K562 (cell line): ENCODE results near the gene RILP. TPM values are rescaled to one million over a fixed set of nuclear protein-coding genes. Genes with fewer than 3 reads are reported as not detected.

Experiments used
- BACH1 ChIP-seq: fragments of 200-800 bp; sonication (Bioruptor generic); IDR thresholded peaks from 2 replicates; pipeline ENCODE4 v1.6.1; 2016; ENCODE audit warnings: missing genetic modification characterization, missing compliant biosample characterization
- BRCA1 ChIP-seq, 2 experiments: fragments of 450-650 bp in 1 of 2; sonication (generic) in 1 of 2; formaldehyde crosslinking in 1 of 2; IDR thresholded peaks; 2 replicates each; pipeline versions ENCODE4 v1.5.0 to v1.6.1; 2017 to 2020; ENCODE audit warnings: mild to moderate bottlenecking in 1 of 2, missing genetic modification reagents in 1 of 2
- CBX5 ChIP-seq: IDR thresholded peaks from 2 replicates; pipeline ENCODE4 v1.6.1; 2014; ENCODE audit warnings: low read depth, borderline replicate concordance
- ELF2 ChIP-seq: fragments of 250-450 bp; sonication (Bioruptor Pico); IDR thresholded peaks from 2 replicates; pipeline ENCODE4 v1.5.0; 2021; ENCODE audit warnings: mild to moderate bottlenecking
- GTF2A2 ChIP-seq: IDR thresholded peaks from 2 replicates; pipeline ENCODE4 v1.6.1; 2016; ENCODE audit warnings: mild to moderate bottlenecking, missing genetic modification characterization, missing compliant biosample characterization
- HDAC1 ChIP-seq, 2 experiments: fragments of 450-650 bp; IDR thresholded peaks; 2 replicates each; pipeline ENCODE4 v1.6.1; 2016 to 2017; ENCODE audit warnings: inconsistent platforms in 1 of 2, mild to moderate bottlenecking in 1 of 2, moderate library complexity in 1 of 2
- HDAC8 ChIP-seq: fragments of 450-650 bp; IDR thresholded peaks from 2 replicates; pipeline ENCODE4 v1.6.1; 2016; ENCODE audit warnings: mild to moderate bottlenecking, missing genetic modification characterization, moderate library complexity, missing compliant biosample characterization
- HNRNPL ChIP-seq: fragments of 200-400 bp; formaldehyde crosslinking; IDR thresholded peaks from 2 replicates; pipeline ENCODE4 v1.6.1; 2017; ENCODE audit warnings: low read depth, mild to moderate bottlenecking, low read length
- KDM4B ChIP-seq, 2 experiments: fragments of 450-650 bp in 1 of 2; sonication (generic) in 1 of 2; IDR thresholded peaks; 2 replicates each; pipeline ENCODE4 v1.6.1; 2016 to 2017; ENCODE audit warnings: borderline replicate concordance in 2 of 2, antibody characterized with exemption in 1 of 2, low read depth in 1 of 2, mild to moderate bottlenecking in 1 of 2
- ZC3H8 ChIP-seq: fragments of 450-650 bp; IDR thresholded peaks from 2 replicates; pipeline ENCODE4 v1.6.1; 2017
- ZNF589 ChIP-seq: fragments of 200-800 bp; sonication (Bioruptor generic); IDR thresholded peaks from 2 replicates; pipeline ENCODE4 v1.6.1; 2016; ENCODE audit warnings: low read depth, missing genetic modification characterization, missing compliant biosample characterization
- polyA plus RNA-seq, 8 experiments: library from polyadenylated mRNA; depleted of rRNA in 4 of 8; stranded (reverse) in 5 of 8; unstranded in 3 of 8; fragments of >200 nt; fragmentation: Nextera tagmentation in 2 of 8; fragmentation: Illumina TruSeq in 1 of 8; extraction: Ambion mirVana in 2 of 8; extraction: Trizol in 1 of 8; gene quantifications; 2 replicates each; pipeline versions ENCODE4 v1.2.1 to v1.2.3, GENCODE V29; 2011 to 2014; ENCODE audit warnings: inconsistent platforms in 1 of 8, missing spikeins in 1 of 8
- total RNA-seq, 7 experiments: library from RNA; depleted of rRNA in 6 of 7; stranded (reverse); fragments of >200 nt in 6 of 7; fragmentation: Illumina TruSeq in 2 of 7; extraction: Trizol in 2 of 7; gene quantifications; 2 replicates each; pipeline versions ENCODE4 v1.2.1 to v1.2.3, GENCODE V29; 2011 to 2021; ENCODE audit warnings: low replicate concordance in 1 of 7
- TF ChIP-seq, protein P1 (sequence below): sonication (generic); formaldehyde crosslinking; IDR thresholded peaks from 2 replicates; pipeline ENCODE4 v1.8.0; 2022; ENCODE audit warnings: mild to moderate bottlenecking, missing genetic modification reagents
- TF ChIP-seq, protein P2 (sequence below): fragments of 450-650 bp; IDR thresholded peaks from 2 replicates; pipeline ENCODE4 v1.6.1; 2014; ENCODE audit warnings: low read depth, mild to moderate bottlenecking, moderate library complexity, borderline replicate concordance
- TF ChIP-seq, protein P3 (sequence below): sonication (generic); formaldehyde crosslinking; IDR thresholded peaks from 2 replicates; pipeline ENCODE4 v1.4.0; 2020; ENCODE audit warnings: mild to moderate bottlenecking, missing genetic modification reagents
- TF ChIP-seq, protein P4 (sequence below): fragments of 450-650 bp; formaldehyde crosslinking; IDR thresholded peaks from 2 replicates; pipeline ENCODE4 v1.4.0; 2020; ENCODE audit warnings: mild to moderate bottlenecking, moderate library complexity
- TF ChIP-seq, protein P5 (sequence below): fragments of 250-450 bp; sonication (Bioruptor Pico); IDR thresholded peaks from 2 replicates; pipeline ENCODE4 v1.5.0; 2022; ENCODE audit warnings: mild to moderate bottlenecking

The RILP gene
- total and polyA plus RNA-seq, 9 of the 15 experiments (the other 6 are each of a cell fraction or from before 2014, with no cell fraction given) = 0.75 to 54.9 (median 27.8) TPM

DNA sequence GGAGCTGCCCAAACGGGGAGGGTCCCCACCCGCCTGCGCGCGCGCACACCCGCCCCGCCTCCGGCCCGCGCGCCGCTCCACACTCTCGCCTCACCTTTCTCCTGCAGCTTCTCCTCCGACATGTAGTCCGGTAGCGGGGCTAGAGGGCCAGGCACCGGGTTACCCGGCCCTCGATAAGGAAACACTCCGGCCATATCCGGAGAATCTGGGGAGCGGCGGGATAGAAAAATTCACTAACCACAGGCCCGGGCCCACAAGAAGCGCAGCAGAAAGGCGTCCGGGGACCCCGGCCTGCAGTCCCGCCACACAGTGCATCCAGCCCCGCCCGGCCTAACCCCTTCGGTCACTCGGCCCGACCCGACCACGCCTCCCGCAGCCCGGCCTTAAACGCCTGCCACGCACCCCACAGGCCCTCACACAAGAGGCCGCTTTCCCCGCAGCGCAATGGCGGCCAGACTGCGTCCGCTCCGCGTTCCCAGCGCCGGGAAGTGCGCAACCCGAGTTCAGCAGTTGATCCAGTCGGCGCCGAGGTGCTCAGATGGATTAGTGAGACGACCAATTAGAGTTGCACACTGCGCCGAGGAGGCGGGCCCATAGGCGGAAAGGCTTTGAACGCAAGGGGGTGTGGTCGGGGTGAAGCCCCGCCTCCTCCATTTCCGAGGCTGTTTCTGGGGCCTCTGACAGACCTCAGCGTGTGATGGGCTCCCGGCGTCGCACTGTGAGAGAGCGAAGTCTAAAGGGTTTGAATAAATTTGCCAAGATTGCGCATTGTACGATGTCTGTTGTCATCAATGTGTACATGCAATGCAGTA is 34.9 kb upstream of the RILP start, which contains the start of gene PRPF8 (continued):
- TF ChIP-seq, protein P1, sequence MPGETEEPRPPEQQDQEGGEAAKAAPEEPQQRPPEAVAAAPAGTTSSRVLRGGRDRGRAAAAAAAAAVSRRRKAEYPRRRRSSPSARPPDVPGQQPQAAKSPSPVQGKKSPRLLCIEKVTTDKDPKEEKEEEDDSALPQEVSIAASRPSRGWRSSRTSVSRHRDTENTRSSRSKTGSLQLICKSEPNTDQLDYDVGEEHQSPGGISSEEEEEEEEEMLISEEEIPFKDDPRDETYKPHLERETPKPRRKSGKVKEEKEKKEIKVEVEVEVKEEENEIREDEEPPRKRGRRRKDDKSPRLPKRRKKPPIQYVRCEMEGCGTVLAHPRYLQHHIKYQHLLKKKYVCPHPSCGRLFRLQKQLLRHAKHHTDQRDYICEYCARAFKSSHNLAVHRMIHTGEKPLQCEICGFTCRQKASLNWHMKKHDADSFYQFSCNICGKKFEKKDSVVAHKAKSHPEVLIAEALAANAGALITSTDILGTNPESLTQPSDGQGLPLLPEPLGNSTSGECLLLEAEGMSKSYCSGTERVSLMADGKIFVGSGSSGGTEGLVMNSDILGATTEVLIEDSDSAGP (CRISPR knock-in tag) = no peak
- TF ChIP-seq, protein P2, sequence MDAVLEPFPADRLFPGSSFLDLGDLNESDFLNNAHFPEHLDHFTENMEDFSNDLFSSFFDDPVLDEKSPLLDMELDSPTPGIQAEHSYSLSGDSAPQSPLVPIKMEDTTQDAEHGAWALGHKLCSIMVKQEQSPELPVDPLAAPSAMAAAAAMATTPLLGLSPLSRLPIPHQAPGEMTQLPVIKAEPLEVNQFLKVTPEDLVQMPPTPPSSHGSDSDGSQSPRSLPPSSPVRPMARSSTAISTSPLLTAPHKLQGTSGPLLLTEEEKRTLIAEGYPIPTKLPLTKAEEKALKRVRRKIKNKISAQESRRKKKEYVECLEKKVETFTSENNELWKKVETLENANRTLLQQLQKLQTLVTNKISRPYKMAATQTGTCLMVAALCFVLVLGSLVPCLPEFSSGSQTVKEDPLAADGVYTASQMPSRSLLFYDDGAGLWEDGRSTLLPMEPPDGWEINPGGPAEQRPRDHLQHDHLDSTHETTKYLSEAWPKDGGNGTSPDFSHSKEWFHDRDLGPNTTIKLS = peak; percentile 70; the same call in 1 of the 2 replicates
- TF ChIP-seq GTF2A2 (tag) (no peak), ZNF589 (CRISPR knock-in tag) (no peak), CBX5 (no peak), HDAC1 (IDR thresholded peaks at IDR 0.05) (peak in 1 of 2 experiments; percentile 19; a peak in 1 of 4 replicates), ELF2 (CRISPR knock-in tag) (no peak), BRCA1 (IDR thresholded peaks at IDR 0.05) (no peak), BRCA1 (CRISPR knock-in tag; IDR thresholded peaks at IDR 0.05) (no peak), ZC3H8 (no peak), HDAC8 (tag) (no peak), HNRNPL (no peak), KDM4B (IDR thresholded peaks at IDR 0.05; ENCODE audit: borderline replicate concordance in 2 of 2, low read depth in 1 of 2) (no peak), BACH1 (tag) (no peak)
- TF ChIP-seq, protein P3, sequence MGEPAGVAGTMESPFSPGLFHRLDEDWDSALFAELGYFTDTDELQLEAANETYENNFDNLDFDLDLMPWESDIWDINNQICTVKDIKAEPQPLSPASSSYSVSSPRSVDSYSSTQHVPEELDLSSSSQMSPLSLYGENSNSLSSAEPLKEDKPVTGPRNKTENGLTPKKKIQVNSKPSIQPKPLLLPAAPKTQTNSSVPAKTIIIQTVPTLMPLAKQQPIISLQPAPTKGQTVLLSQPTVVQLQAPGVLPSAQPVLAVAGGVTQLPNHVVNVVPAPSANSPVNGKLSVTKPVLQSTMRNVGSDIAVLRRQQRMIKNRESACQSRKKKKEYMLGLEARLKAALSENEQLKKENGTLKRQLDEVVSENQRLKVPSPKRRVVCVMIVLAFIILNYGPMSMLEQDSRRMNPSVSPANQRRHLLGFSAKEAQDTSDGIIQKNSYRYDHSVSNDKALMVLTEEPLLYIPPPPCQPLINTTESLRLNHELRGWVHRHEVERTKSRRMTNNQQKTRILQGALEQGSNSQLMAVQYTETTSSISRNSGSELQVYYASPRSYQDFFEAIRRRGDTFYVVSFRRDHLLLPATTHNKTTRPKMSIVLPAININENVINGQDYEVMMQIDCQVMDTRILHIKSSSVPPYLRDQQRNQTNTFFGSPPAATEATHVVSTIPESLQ (CRISPR knock-in tag) = no peak
- TF ChIP-seq, protein P4, sequence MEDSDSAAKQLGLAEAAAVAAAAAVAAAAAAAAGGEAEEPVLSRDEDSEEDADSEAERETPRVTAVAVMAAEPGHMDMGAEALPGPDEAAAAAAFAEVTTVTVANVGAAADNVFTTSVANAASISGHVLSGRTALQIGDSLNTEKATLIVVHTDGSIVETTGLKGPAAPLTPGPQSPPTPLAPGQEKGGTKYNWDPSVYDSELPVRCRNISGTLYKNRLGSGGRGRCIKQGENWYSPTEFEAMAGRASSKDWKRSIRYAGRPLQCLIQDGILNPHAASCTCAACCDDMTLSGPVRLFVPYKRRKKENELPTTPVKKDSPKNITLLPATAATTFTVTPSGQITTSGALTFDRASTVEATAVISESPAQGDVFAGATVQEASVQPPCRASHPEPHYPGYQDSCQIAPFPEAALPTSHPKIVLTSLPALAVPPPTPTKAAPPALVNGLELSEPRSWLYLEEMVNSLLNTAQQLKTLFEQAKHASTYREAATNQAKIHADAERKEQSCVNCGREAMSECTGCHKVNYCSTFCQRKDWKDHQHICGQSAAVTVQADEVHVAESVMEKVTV (CRISPR knock-in tag) = no peak
- TF ChIP-seq, protein P5, sequence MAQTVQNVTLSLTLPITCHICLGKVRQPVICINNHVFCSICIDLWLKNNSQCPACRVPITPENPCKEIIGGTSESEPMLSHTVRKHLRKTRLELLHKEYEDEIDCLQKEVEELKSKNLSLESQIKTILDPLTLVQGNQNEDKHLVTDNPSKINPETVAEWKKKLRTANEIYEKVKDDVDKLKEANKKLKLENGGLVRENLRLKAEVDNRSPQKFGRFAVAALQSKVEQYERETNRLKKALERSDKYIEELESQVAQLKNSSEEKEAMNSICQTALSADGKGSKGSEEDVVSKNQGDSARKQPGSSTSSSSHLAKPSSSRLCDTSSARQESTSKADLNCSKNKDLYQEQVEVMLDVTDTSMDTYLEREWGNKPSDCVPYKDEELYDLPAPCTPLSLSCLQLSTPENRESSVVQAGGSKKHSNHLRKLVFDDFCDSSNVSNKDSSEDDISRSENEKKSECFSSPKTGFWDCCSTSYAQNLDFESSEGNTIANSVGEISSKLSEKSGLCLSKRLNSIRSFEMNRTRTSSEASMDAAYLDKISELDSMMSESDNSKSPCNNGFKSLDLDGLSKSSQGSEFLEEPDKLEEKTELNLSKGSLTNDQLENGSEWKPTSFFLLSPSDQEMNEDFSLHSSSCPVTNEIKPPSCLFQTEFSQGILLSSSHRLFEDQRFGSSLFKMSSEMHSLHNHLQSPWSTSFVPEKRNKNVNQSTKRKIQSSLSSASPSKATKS (CRISPR knock-in tag) = no peak
